Parathyroid adenoma (tissue), 2 donors: Measurements from ENCODE around the gene C1orf198.

Source experiments
- H2AFZ ChIP-seq: fragments of 300-600 bp; sonication (generic); one replicate; pipeline ENCODE4 v1.7.0; 2017; ENCODE audit warnings: antibody characterized with exemption, mild to moderate bottlenecking
- H3K27ac ChIP-seq: fragments of 300-600 bp; sonication (generic); one replicate; pipeline ENCODE4 v1.7.0; 2017
- H3K27me3 ChIP-seq: fragments of 300-600 bp; sonication (generic); one replicate; pipeline ENCODE4 v1.7.0; 2017; ENCODE audit warnings: low read length; ENCODE audit not compliant: control insufficient read depth, insufficient read depth
- H3K36me3 ChIP-seq: fragments of 300-600 bp; sonication (generic); one replicate; pipeline ENCODE4 v1.7.0; 2017; ENCODE audit warnings: low read length; ENCODE audit not compliant: control insufficient read depth, insufficient read depth
- H3K4me1 ChIP-seq: fragments of 300-600 bp; sonication (generic); one replicate; pipeline ENCODE4 v1.7.0; 2017; ENCODE audit warnings: control low read depth
- H3K4me2 ChIP-seq: fragments of 300-600 bp; sonication (generic); one replicate; pipeline ENCODE4 v1.7.0; 2017; ENCODE audit warnings: low read length
- H3K4me3 ChIP-seq: fragments of 300-600 bp; sonication (generic); one replicate; pipeline ENCODE4 v1.7.0; 2017; ENCODE audit warnings: low read depth, low read length
- H3K79me2 ChIP-seq: fragments of 300-600 bp; sonication (generic); one replicate; pipeline ENCODE4 v1.7.0; 2017; ENCODE audit warnings: control low read depth
- H3K9ac ChIP-seq: fragments of 300-600 bp; sonication (generic); one replicate; pipeline ENCODE4 v1.7.0; 2017; ENCODE audit warnings: mild to moderate bottlenecking
- H3K9me3 ChIP-seq: fragments of 300-600 bp; sonication (generic); one replicate; pipeline ENCODE4 v1.7.0; 2017; ENCODE audit warnings: low read length; ENCODE audit not compliant: control insufficient read depth
- CTCF ChIP-seq: fragments of 300-600 bp; sonication (generic); IDR thresholded peaks from one replicate; pipeline ENCODE4 v1.7.0; 2017; ENCODE audit warnings: antibody characterized with exemption, mild to moderate bottlenecking
- donor health status: primary hyperparathyroidism.

The C1orf198 gene

DNA sequence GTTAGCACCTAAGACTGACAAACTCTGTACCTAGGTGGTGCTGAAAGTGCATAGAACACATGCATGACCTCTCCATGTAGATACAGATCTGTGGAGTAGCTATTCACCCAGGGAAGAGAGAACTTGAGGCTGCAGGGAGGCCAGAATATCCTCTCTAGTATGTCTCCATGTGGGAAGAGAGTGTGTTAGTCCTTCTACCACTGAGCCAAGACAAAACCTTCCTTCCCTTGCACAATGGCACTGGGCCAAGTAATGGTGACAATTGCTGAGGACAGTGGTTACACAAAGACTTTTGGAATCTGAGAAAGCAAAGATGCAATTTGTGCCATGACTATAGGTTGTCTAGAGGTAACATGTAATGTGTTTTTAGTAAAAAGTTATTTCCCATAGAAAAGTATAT is 52.3 kb downstream of the C1orf198 start:
- H3K36me3 ChIP-seq = no peaks in the 10 kb centered on the region
- TF ChIP-seq CTCF = no peak
- H3K9ac ChIP-seq = no peak overlapping the region
- H3K4me2 ChIP-seq = no peak overlapping the region
- H3K4me3 ChIP-seq = no peak overlapping the region
- no peaks in the 10 kb centered on the region for H3K9me3 ChIP-seq
- no peaks in the 10 kb centered on the region for H3K27me3 ChIP-seq
- H2AFZ ChIP-seq = no peak overlapping the region
- H3K79me2 ChIP-seq = no peaks in the 10 kb centered on the region
- H3K4me1 ChIP-seq = no peaks in the 10 kb centered on the region
- no peak overlapping the region for H3K27ac ChIP-seq

- H3K4me2 ChIP-seq = no peak overlapping the region
- no peaks in the 10 kb centered on the region for H3K36me3 ChIP-seq
- no peak overlapping the region for H3K4me3 ChIP-seq
- no peak overlapping the region for H3K9ac ChIP-seq
- no peaks in the 10 kb centered on the region for H3K9me3 ChIP-seq
- no peak overlapping the region for H3K27ac ChIP-seq
- no peaks in the 10 kb centered on the region for H3K79me2 ChIP-seq
- no peaks in the 10 kb centered on the region for H3K27me3 ChIP-seq
- H2AFZ ChIP-seq = no peak overlapping the region
- H3K4me1 ChIP-seq = no peaks in the 10 kb centered on the region
- no peak for TF ChIP-seq CTCF
Observed at GRCh38 chr1:230814949-230815692, 53.2 kb downstream of the C1orf198 start.

- no peak overlapping the region for H3K27ac ChIP-seq
- no peaks in the 10 kb centered on the region for H3K27me3 ChIP-seq
- no peak overlapping the region for H3K9ac ChIP-seq
- no peak overlapping the region for H2AFZ ChIP-seq
- H3K36me3 ChIP-seq = no peaks in the 10 kb centered on the region
- H3K9me3 ChIP-seq = no peaks in the 10 kb centered on the region
- TF ChIP-seq CTCF = no peak
- no peak overlapping the region for H3K4me2 ChIP-seq
- no peak overlapping the region for H3K4me3 ChIP-seq
- H3K79me2 ChIP-seq = no peaks in the 10 kb centered on the region
- H3K4me1 ChIP-seq = no peaks in the 10 kb centered on the region
Observed at GRCh38 chr1:230812568-230812967, 55.8 kb downstream of the C1orf198 start.

DNA sequence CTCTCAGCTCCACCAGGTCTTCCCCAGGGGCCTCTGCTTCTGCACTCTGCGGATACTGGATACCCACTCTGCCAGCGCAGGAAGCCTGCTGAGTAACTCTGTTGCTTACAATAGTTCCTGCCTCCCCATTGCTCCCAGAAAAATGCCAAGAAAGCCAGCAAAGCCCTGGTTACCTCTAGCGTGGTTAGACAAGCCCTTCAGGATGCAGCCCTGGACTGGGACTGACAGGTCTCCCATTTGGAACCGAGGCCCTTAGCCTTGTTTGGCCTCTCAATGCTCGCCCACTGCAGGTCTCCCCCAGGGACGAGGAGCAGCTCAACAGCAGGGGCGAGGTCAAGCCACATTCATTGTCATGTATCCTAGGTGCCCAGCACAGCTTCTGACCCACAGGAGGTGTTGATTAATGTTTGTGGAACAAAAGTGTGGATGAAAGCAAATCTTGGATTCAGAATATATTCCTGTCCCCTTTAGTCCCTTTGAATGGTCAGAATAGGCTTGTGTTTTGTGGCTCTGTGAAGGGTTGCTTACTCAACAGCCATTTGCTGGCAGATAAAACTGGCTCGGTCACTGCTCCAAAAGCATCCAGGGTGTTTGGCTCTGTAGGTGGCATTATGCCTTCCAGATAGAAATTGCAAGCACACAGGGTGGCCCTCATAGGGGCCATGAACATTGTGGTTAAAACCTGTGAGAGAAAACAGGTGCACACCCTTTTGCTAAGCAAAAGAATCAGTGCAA is 58.9 kb downstream of the C1orf198 start:
- Histone ChIP-seq H3K27me3 (no peaks in the 10 kb centered on the region), H3K27ac (no peak overlapping the region), H3K9me3 (no peaks in the 10 kb centered on the region), H3K79me2 (no peaks in the 10 kb centered on the region), H2AFZ (no peak overlapping the region), H3K4me1 (no peaks in the 10 kb centered on the region), H3K4me3 (no peak overlapping the region), H3K36me3 (no peaks in the 10 kb centered on the region), H3K4me2 (no peak overlapping the region), H3K9ac (no peak overlapping the region)
- no peak for TF ChIP-seq CTCF
